ENCODE data around the gene NFATC1.

DNA sequence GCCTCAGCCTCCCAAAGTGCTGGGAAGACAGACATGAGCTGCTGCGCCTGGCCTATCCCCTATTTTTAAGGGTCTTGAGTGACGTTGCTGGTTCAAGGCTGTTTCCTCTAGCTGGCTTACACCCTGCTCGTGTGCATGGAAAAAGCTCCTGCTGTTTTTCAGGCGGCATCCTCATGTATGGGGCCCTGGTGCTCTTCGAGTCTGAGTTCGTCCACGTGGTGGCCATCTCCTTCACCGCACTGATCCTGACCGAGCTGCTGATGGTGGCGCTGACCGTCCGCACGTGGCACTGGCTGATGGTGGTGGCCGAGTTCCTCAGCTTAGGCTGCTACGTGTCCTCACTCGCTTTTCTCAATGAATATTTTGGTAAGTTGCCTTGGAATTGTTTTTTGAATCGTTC, 22.0 kb upstream of the NFATC1 start:
- no peak for TF ChIP-seq POLR2A (IDR thresholded peaks at IDR 0.05)
- TF ChIP-seq, protein P1, sequence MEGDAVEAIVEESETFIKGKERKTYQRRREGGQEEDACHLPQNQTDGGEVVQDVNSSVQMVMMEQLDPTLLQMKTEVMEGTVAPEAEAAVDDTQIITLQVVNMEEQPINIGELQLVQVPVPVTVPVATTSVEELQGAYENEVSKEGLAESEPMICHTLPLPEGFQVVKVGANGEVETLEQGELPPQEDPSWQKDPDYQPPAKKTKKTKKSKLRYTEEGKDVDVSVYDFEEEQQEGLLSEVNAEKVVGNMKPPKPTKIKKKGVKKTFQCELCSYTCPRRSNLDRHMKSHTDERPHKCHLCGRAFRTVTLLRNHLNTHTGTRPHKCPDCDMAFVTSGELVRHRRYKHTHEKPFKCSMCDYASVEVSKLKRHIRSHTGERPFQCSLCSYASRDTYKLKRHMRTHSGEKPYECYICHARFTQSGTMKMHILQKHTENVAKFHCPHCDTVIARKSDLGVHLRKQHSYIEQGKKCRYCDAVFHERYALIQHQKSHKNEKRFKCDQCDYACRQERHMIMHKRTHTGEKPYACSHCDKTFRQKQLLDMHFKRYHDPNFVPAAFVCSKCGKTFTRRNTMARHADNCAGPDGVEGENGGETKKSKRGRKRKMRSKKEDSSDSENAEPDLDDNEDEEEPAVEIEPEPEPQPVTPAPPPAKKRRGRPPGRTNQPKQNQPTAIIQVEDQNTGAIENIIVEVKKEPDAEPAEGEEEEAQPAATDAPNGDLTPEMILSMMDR (IDR thresholded peaks at IDR 0.05): no peak
